Caco-2 (cell line): Measurements from ENCODE around the gene RUNX1. TPM values are rescaled to one million over a fixed set of nuclear protein-coding genes. Genes with fewer than 3 reads are reported as not detected.

Source experiments
- BruUV-seq: library from RNA; stranded (reverse); fragments of 400-500 nt; replicated peaks from 2 replicates; lab custom pipeline; 2021; lab: Mats Ljungman, UMichigan
- CTCF ChIA-PET: fragments of 300-600 bp; sonication (Branson Sonifier 250); formaldehyde crosslinking; loops from one replicate; lab custom pipeline; 2022; ENCODE audit warnings: antibody characterized with exemption; lab: Charles Lee
- POLR2A ChIA-PET: fragments of 300-600 bp; sonication (Branson Sonifier 250); formaldehyde crosslinking; loops from one replicate; lab custom pipeline; 2022; ENCODE audit warnings: antibody characterized with exemption; lab: Charles Lee
- DNase-seq, 2 experiments: peaks; one replicate each; pipeline versions ENCODE4 v3.0.0 to v3.0.0-alpha.2; 2020 to 2022
- H3K27me3 ChIP-seq: replicated peaks from 2 replicates; pipeline ENCODE4 v1.6.0; 2011; ENCODE audit warnings: low read length; ENCODE audit not compliant: control insufficient read depth, insufficient read depth
- H3K36me3 ChIP-seq: 2 replicates; pipeline ENCODE4 v1.5.1; 2011; ENCODE audit warnings: low read length; ENCODE audit not compliant: control insufficient read depth, insufficient read depth
- H3K4me1 ChIP-seq: fragments of 250-450 bp; sonication (Bioruptor Pico); 2 replicates; pipeline ENCODE4 v1.5.1; 2020; ENCODE audit warnings: mild to moderate bottlenecking
- H3K4me3 ChIP-seq: 2 replicates; pipeline ENCODE4 v1.5.1; 2011; ENCODE audit warnings: low read depth, mild to moderate bottlenecking, control low read depth, low read length
- H3K9me3 ChIP-seq: fragments of 250-450 bp; sonication (Bioruptor Pico); 2 replicates; pipeline ENCODE4 v1.5.1; 2020; ENCODE audit warnings: mild to moderate bottlenecking, moderate library complexity
- H3K27ac Mint-ChIP-seq: one replicate; pipeline ENCODE4 v1.8.0; 2022; ENCODE audit warnings: mixed read lengths; ENCODE audit not compliant: unreplicated experiment
- H3K27me3 Mint-ChIP-seq: one replicate; pipeline ENCODE4 v1.8.0; 2022; ENCODE audit warnings: mixed read lengths; ENCODE audit not compliant: insufficient read depth, unreplicated experiment
- H3K36me3 Mint-ChIP-seq: one replicate; pipeline ENCODE4 v1.8.0; 2022; ENCODE audit warnings: mild to moderate bottlenecking, mixed read lengths; ENCODE audit not compliant: insufficient read depth, unreplicated experiment
- H3K4me1 Mint-ChIP-seq: one replicate; pipeline ENCODE4 v1.8.0; 2022; ENCODE audit warnings: low read depth, mixed read lengths; ENCODE audit not compliant: unreplicated experiment
- H3K4me3 Mint-ChIP-seq: one replicate; pipeline ENCODE4 v1.8.0; 2022; ENCODE audit warnings: mild to moderate bottlenecking, moderate library complexity, mixed read lengths; ENCODE audit not compliant: unreplicated experiment
- H3K9me3 Mint-ChIP-seq: one replicate; pipeline ENCODE4 v1.8.0; 2022; ENCODE audit warnings: mixed read lengths; ENCODE audit not compliant: unreplicated experiment
- CTCF ChIP-seq, 2 experiments: fragments of 200-600 bp in 1 of 2; IDR thresholded peaks; 1 replicate in 1 of 2; 2 replicates in 1 of 2; pipeline versions ENCODE4 v1.5.1 to v1.8.0; 2011 to 2022; ENCODE audit warnings: antibody characterized with exemption in 1 of 2, control low read depth in 1 of 2, inconsistent platforms in 1 of 2, low read depth in 1 of 2, low read length in 1 of 2, mild to moderate bottlenecking in 1 of 2, moderate library complexity in 1 of 2; ENCODE audit not compliant: insufficient read depth in 1 of 2, severe bottlenecking in 1 of 2, unreplicated experiment in 1 of 2
- intact Hi-C: fragments of 100-400 bp; cut with micrococcal nuclease; formaldehyde crosslinking; loops from one replicate; pipeline ENCODE4 v1.10.0; 2022; ENCODE audit not compliant: unreplicated experiment
- total RNA-seq: library from RNA; stranded (reverse); gene quantifications from 2 replicates; pipeline ENCODE4 v1.2.3, GENCODE V29; 2022

Gene RUNX1
- total RNA-seq, 1 experiment from 2014 or later = 11.7 TPM

- Histone ChIP-seq H3K4me1 (peaks cover 14% of the 10 kb centered on the region), H3K36me3 (no peaks in the 10 kb centered on the region), H3K4me3 (no peak overlapping the region), H3K27me3 (no peaks in the 10 kb centered on the region), H3K9me3 (no peaks in the 10 kb centered on the region)
- Mint-ChIP-seq H3K27ac (no peak overlapping the region), H3K4me3 (no peak overlapping the region), H3K4me1 (no peaks in the 10 kb centered on the region), H3K27me3 (no peaks in the 10 kb centered on the region), H3K36me3 (no peaks in the 10 kb centered on the region), H3K9me3 (peaks cover 10% of the 10 kb centered on the region)
- intact Hi-C loops = no loop called here
- DNase-seq = no peak
- BruUV-seq = no TSS peak
- ChIA-PET POLR2A (no interaction called here), CTCF (no interaction called here)
- TF ChIP-seq CTCF (IDR thresholded peaks at IDR 0.05; ENCODE audit: insufficient read depth in 1 of 2, low read depth in 1 of 2, low read length in 1 of 2, severe bottlenecking in 1 of 2, unreplicated experiment in 1 of 2) = no peak
These were observed 14.0 kb downstream of the RUNX1 start for GRCh38 chr21:35035116-35035515.

GRCh38 chr21:35034203-35034926 lies 14.7 kb downstream of the RUNX1 start:
- H3K27me3 Mint-ChIP-seq = no peaks in the 10 kb centered on the region
- H3K27ac Mint-ChIP-seq = no peak overlapping the region
- Histone ChIP-seq H3K4me1 (peaks cover 7% of the 10 kb centered on the region), H3K4me3 (no peak overlapping the region), H3K36me3 (no peaks in the 10 kb centered on the region), H3K9me3 (no peaks in the 10 kb centered on the region), H3K27me3 (no peaks in the 10 kb centered on the region)
- BruUV-seq = no TSS peak
- peaks cover 10% of the 10 kb centered on the region for H3K9me3 Mint-ChIP-seq
- H3K36me3 Mint-ChIP-seq = peaks cover 5% of the 10 kb centered on the region
- no peak for DNase-seq
- POLR2A ChIA-PET = no interaction called here
- no peak overlapping the region for H3K4me3 Mint-ChIP-seq
- no peak for TF ChIP-seq CTCF (IDR thresholded peaks at IDR 0.05; ENCODE audit: insufficient read depth in 1 of 2, low read depth in 1 of 2, low read length in 1 of 2, severe bottlenecking in 1 of 2, unreplicated experiment in 1 of 2)
- intact Hi-C loops = no loop called here
- no peaks in the 10 kb centered on the region for H3K4me1 Mint-ChIP-seq
- CTCF ChIA-PET = no interaction called here

- DNase-seq = no peak
- Mint-ChIP-seq H3K9me3 (peaks cover 10% of the 10 kb centered on the region), H3K36me3 (peaks cover 5% of the 10 kb centered on the region), H3K27me3 (no peaks in the 10 kb centered on the region), H3K4me1 (peaks cover under 1% of the 10 kb centered on the region), H3K27ac (no peak overlapping the region), H3K4me3 (no peak overlapping the region)
- peaks cover 10% of the 10 kb centered on the region for H3K4me1 ChIP-seq
- H3K9me3 ChIP-seq = no peaks in the 10 kb centered on the region
- no peak overlapping the region for H3K4me3 ChIP-seq
- H3K27me3 ChIP-seq = no peaks in the 10 kb centered on the region
- CTCF ChIA-PET = no interaction called here
- POLR2A ChIA-PET = no interaction called here
- BruUV-seq = no TSS peak
- no peak for TF ChIP-seq CTCF (IDR thresholded peaks at IDR 0.05; ENCODE audit: insufficient read depth in 1 of 2, low read depth in 1 of 2, low read length in 1 of 2, severe bottlenecking in 1 of 2, unreplicated experiment in 1 of 2)
- intact Hi-C loops = no loop called here
- H3K36me3 ChIP-seq = no peaks in the 10 kb centered on the region
These were observed 16.4 kb downstream of the RUNX1 start for GRCh38 chr21:35032474-35033263.
